RWPE1 (cell line): ENCODE data around the gene EYA4.

Experiments used
- CTCF ChIA-PET: fragments of 350-600 bp; sonication (Branson Sonifier 250); formaldehyde crosslinking; extraction: SDS; loops from one replicate; lab custom pipeline; 2021; lab: Yijun Ruan, JAX
- POLR2A ChIA-PET: fragments of 400-600 bp; formaldehyde crosslinking; extraction: SDS; loops from one replicate; lab custom pipeline; 2020; ENCODE audit warnings: antibody characterized with exemption; ENCODE audit not compliant: low non-redundant PET; lab: Yijun Ruan, JAX
- DNase-seq: peaks from one replicate; pipeline ENCODE4 v3.0.0; 2012; ENCODE audit warnings: low spot score
- H3K27ac ChIP-seq: fragments of 450-650 bp; 2 replicates; pipeline ENCODE4 v1.5.1; 2017
- CTCF ChIP-seq: fragments of 450-650 bp; conservative IDR thresholded peaks from 2 replicates; pipeline ENCODE4 v1.5.1; 2017; ENCODE audit warnings: low read depth, mild to moderate bottlenecking

EYA4 gene

GRCh38 chr6:133245422-133245903 is 4.3 kb downstream of the EYA4 start:
- ChIA-PET CTCF (no interaction called here), POLR2A (no interaction called here)
- TF ChIP-seq CTCF, result no peak
- no peak for DNase-seq
- no peak overlapping the region for H3K27ac ChIP-seq

- DNase-seq, result no peak
- no peak overlapping the region for H3K27ac ChIP-seq
- ChIA-PET CTCF (no interaction called here), POLR2A (no interaction called here)
- no peak for TF ChIP-seq CTCF
These were observed 6.4 kb downstream of the EYA4 start for GRCh38 chr6:133247581-133247980.

GRCh38 chr6:133248241-133249001 is 7.3 kb downstream of the EYA4 start:
- POLR2A ChIA-PET, result no interaction called here
- no peak overlapping the region for H3K27ac ChIP-seq
- CTCF ChIA-PET, result no interaction called here
- TF ChIP-seq CTCF, result no peak
- DNase-seq, result peak; percentile 24

- no peak for DNase-seq
- TF ChIP-seq CTCF, result no peak
- CTCF ChIA-PET, result no interaction called here
- POLR2A ChIA-PET, result no interaction called here
- no peak overlapping the region for H3K27ac ChIP-seq
These were observed 10.5 kb downstream of the EYA4 start for GRCh38 chr6:133251688-133252087.

- ChIA-PET POLR2A (no interaction called here), CTCF (no interaction called here)
- H3K27ac ChIP-seq, result no peak overlapping the region
- no peak for DNase-seq
- TF ChIP-seq CTCF, result no peak
These were observed 13.5 kb downstream of the EYA4 start for GRCh38 chr6:133254552-133255228.

- ChIA-PET POLR2A (no interaction called here), CTCF (no interaction called here)
- no peak for DNase-seq
- no peak overlapping the region for H3K27ac ChIP-seq
- no peak for TF ChIP-seq CTCF
These were observed 16.5 kb downstream of the EYA4 start for GRCh38 chr6:133257545-133258105.
